GM21825 (cell line): ENCODE results near the gene TYMS.
"Not testable (repeated sequence)": the region's sequence is repeated elsewhere in the genome, so short reads cannot be mapped to it uniquely, and the experiment has no call there.

Source experiments
- ATAC-seq: cut with Tn5 transposase; IDR thresholded peaks from one replicate; pipeline ENCODE4 v1.9.1; 2021; ENCODE audit warnings: mild to moderate bottlenecking, moderate library complexity; ENCODE audit not compliant: unreplicated experiment

Gene TYMS

GRCh38 chr18:676736-677135 lies 19.3 kb downstream of the TYMS start:
- no peak for ATAC-seq

GRCh38 chr18:677145-677544 lies 19.7 kb downstream of the TYMS start:
- no peak for ATAC-seq

- no peak for ATAC-seq
These were observed 20.5 kb downstream of the TYMS start for GRCh38 chr18:677951-678381.

- ATAC-seq = no peak
These were observed 21.2 kb downstream of the TYMS start for GRCh38 chr18:678482-679182.

GRCh38 chr18:679516-679915 lies 22.1 kb downstream of the TYMS start:
- ATAC-seq = no peak

- no peak for ATAC-seq
These were observed 22.9 kb downstream of the TYMS start for GRCh38 chr18:680392-680791.

- no peak for ATAC-seq
These were observed 24.5 kb downstream of the TYMS start for GRCh38 chr18:681985-682384.

GRCh38 chr18:682416-682815 lies 25.0 kb downstream of the TYMS start:
- not testable (repeated sequence) for ATAC-seq

- ATAC-seq = no peak
These were observed 25.4 kb downstream of the TYMS start for GRCh38 chr18:682833-683232.

GRCh38 chr18:683531-683930 lies 26.1 kb downstream of the TYMS start:
- ATAC-seq = no peak

GRCh38 chr18:685438-685837 lies 28.0 kb downstream of the TYMS start:
- no peak for ATAC-seq

- ATAC-seq = no peak
These were observed 29.1 kb downstream of the TYMS start for GRCh38 chr18:686339-687111.

- no peak for ATAC-seq
These were observed 30.9 kb downstream of the TYMS start for GRCh38 chr18:688323-688722.

GRCh38 chr18:692824-693223 lies 35.4 kb downstream of the TYMS start:
- no peak for ATAC-seq

GRCh38 chr18:693466-694187 lies 36.2 kb downstream of the TYMS start:
- ATAC-seq = no peak

- no peak for ATAC-seq
These were observed 39.6 kb downstream of the TYMS start for GRCh38 chr18:697012-697411.

GRCh38 chr18:697800-698199 lies 40.3 kb downstream of the TYMS start:
- no peak for ATAC-seq

- no peak for ATAC-seq
These were observed 45.9 kb downstream of the TYMS start for GRCh38 chr18:703213-703967.

- ATAC-seq = no peak
These were observed 49.0 kb downstream of the TYMS start for GRCh38 chr18:706405-706804.

GRCh38 chr18:708096-708495 lies 50.6 kb downstream of the TYMS start:
- no peak for ATAC-seq

GRCh38 chr18:709771-710170 lies 52.3 kb downstream of the TYMS start:
- no peak for ATAC-seq
